HepG2 (cell line): ENCODE results near the gene CAVIN2. TPM values are rescaled to one million over a fixed set of nuclear protein-coding genes. Genes with fewer than 3 reads are reported as not detected.

Experiments
- ATAC-seq: fragments of 200-7000 bp; cut with Tn5 transposase; 3 replicates; pipeline ENCODE4 v1.9.1; 2020; ENCODE audit warnings: mild to moderate bottlenecking, moderate library complexity
- BruUV-seq: library from RNA; stranded (reverse); fragments of 400-500 nt; replicated peaks from 2 replicates; lab custom pipeline; 2021; lab: Mats Ljungman, UMichigan
- CTCF ChIA-PET: fragments of 300-600 bp; formaldehyde crosslinking; extraction: SDS; loops from one replicate; lab custom pipeline; 2021; ENCODE audit warnings: low total read pairs, inconsistent platforms, low intra/inter-chr PET ratio; lab: Yijun Ruan, JAX
- POLR2A ChIA-PET: fragments of 350-600 bp; sonication (Branson Sonifier 250); formaldehyde crosslinking; loops from one replicate; lab custom pipeline; 2020; ENCODE audit warnings: antibody characterized with exemption, inconsistent platforms; lab: Yijun Ruan, JAX
- DNase-seq: peaks from one replicate; pipeline ENCODE4 v3.0.0-alpha.2; 2015; ENCODE audit warnings: low spot score
- FAIRE-seq: peaks from 3 replicates; lab custom pipeline; 2011; peaks lifted over from hg19 to GRCh38; lab: Jason Lieb, UNC
- H2AFZ ChIP-seq: one replicate; pipeline ENCODE4 v1.6.1; 2011; ENCODE audit warnings: low read length, inconsistent platforms
- H3K27ac ChIP-seq: fragments of 300-600 bp; 3 replicates; pipeline ENCODE4 v1.8.0; 2011; ENCODE audit warnings: mixed run types, mild to moderate bottlenecking, mixed read lengths, low read length, inconsistent platforms; ENCODE audit not compliant: insufficient read depth; ENCODE audit errors: extremely low read length
- H3K27me3 ChIP-seq, 2 experiments: fragments of 200-600 bp in 1 of 2; 2 replicates in 1 of 2; 3 replicates in 1 of 2; pipeline versions ENCODE4 v1.6.0 to v1.8.0; 2011; ENCODE audit warnings: low read length in 2 of 2, mild to moderate bottlenecking in 2 of 2, moderate library complexity in 2 of 2, inconsistent platforms in 1 of 2; ENCODE audit not compliant: insufficient read depth in 2 of 2, control insufficient read depth in 1 of 2
- H3K36me3 ChIP-seq, 2 experiments: fragments of 200-600 bp in 1 of 2; replicated peaks in 1 of 2; 2 replicates in 1 of 2; 3 replicates in 1 of 2; pipeline versions ENCODE4 v1.5.1 to v1.8.0; 2011; ENCODE audit warnings: low read length in 2 of 2, inconsistent platforms in 1 of 2; ENCODE audit not compliant: insufficient read depth in 2 of 2, control insufficient read depth in 1 of 2
- H3K4me1 ChIP-seq: 2 replicates; pipeline ENCODE4 v1.5.1; 2012; ENCODE audit warnings: low read length, inconsistent platforms; ENCODE audit not compliant: insufficient read depth
- H3K4me2 ChIP-seq: 2 replicates; pipeline ENCODE4 v1.6.0; 2011; ENCODE audit warnings: low read depth, low read length, inconsistent platforms
- H3K4me3 ChIP-seq, 3 experiments: fragments of 200-600 bp in 1 of 3; sonication (generic), shearing (Covaris generic) in 1 of 3; replicated peaks in 1 of 3; 2 replicates each; pipeline ENCODE4 v1.5.1; 2011 to 2016; ENCODE audit warnings: low read length in 3 of 3, inconsistent platforms in 2 of 3, low read depth in 2 of 3, mild to moderate bottlenecking in 2 of 3, control low read depth in 1 of 3, mixed read lengths in 1 of 3; ENCODE audit not compliant: insufficient read depth in 1 of 3
- H3K79me2 ChIP-seq: one replicate; pipeline ENCODE4 v1.6.1; 2011; ENCODE audit warnings: low read length, inconsistent platforms; ENCODE audit not compliant: insufficient read depth
- H3K9ac ChIP-seq: 2 replicates; pipeline ENCODE4 v1.6.0; 2011; ENCODE audit warnings: mild to moderate bottlenecking, low read depth, low read length, inconsistent platforms; ENCODE audit not compliant: insufficient read depth
- H3K9me3 ChIP-seq: 2 replicates; pipeline ENCODE4 v1.5.1; 2012; ENCODE audit warnings: mild to moderate bottlenecking, low read length
- H4K20me1 ChIP-seq: 2 replicates; pipeline ENCODE4 v1.6.0; 2011; ENCODE audit warnings: inconsistent platforms, mild to moderate bottlenecking, low read length, moderate library complexity; ENCODE audit not compliant: insufficient read depth
- HNRNPLL ChIP-seq: fragments of 200-400 bp; formaldehyde crosslinking; IDR thresholded peaks from 2 replicates; pipeline ENCODE4 v1.6.1; 2017; ENCODE audit warnings: mild to moderate bottlenecking, low read depth, low read length; ENCODE audit not compliant: poor library complexity, severe bottlenecking
- HOXD1 ChIP-seq: sonication (generic); formaldehyde crosslinking; IDR thresholded peaks from 2 replicates; pipeline ENCODE4 v1.5.0; 2020; ENCODE audit warnings: missing genetic modification reagents
- ISL2 ChIP-seq: sonication (generic); formaldehyde crosslinking; IDR thresholded peaks from 2 replicates; pipeline ENCODE4 v1.5.0; 2020; ENCODE audit warnings: missing genetic modification reagents
- MTERF4 ChIP-seq: sonication (generic); formaldehyde crosslinking; IDR thresholded peaks from 2 replicates; pipeline ENCODE4 v1.8.0; 2023; ENCODE audit warnings: mild to moderate bottlenecking, missing genetic modification reagents
- MZF1 ChIP-seq: sonication (generic); formaldehyde crosslinking; IDR thresholded peaks from 2 replicates; pipeline ENCODE4 v1.8.1; 2023; ENCODE audit warnings: mild to moderate bottlenecking, missing genetic modification reagents, borderline replicate concordance
- NFKB2 ChIP-seq: sonication (generic); formaldehyde crosslinking; IDR thresholded peaks from 2 replicates; pipeline ENCODE4 v1.4.0; 2020; ENCODE audit warnings: missing genetic modification reagents, borderline replicate concordance
- NR2F2 ChIP-seq: IDR thresholded peaks from 2 replicates; pipeline ENCODE4 v1.6.1; 2012; ENCODE audit warnings: low read depth, inconsistent platforms, borderline replicate concordance
- SETDB1 ChIP-seq: sonication (generic); formaldehyde crosslinking; IDR thresholded peaks from 2 replicates; pipeline ENCODE4 v1.5.1; 2020; ENCODE audit warnings: missing genetic modification reagents, mild to moderate bottlenecking, borderline replicate concordance
- SMAD9 ChIP-seq: sonication (generic); formaldehyde crosslinking; IDR thresholded peaks from 2 replicates; pipeline ENCODE4 v1.5.1; 2020; ENCODE audit warnings: mild to moderate bottlenecking, missing genetic modification reagents
- ZFP36L2 ChIP-seq: sonication (generic); formaldehyde crosslinking; IDR thresholded peaks from 2 replicates; pipeline ENCODE4 v1.4.0; 2020; ENCODE audit warnings: missing genetic modification reagents
- ZNF205 ChIP-seq: IDR thresholded peaks from 2 replicates; pipeline ENCODE4 v1.6.1; 2018; ENCODE audit warnings: missing biosample characterization, missing genetic modification reagents
- ZNF207 ChIP-seq: fragments of 450-650 bp; IDR thresholded peaks from 2 replicates; pipeline ENCODE4 v1.6.1; 2016; ENCODE audit warnings: antibody characterized with exemption, borderline replicate concordance
- ZNF33A ChIP-seq: sonication (generic); formaldehyde crosslinking; IDR thresholded peaks from 2 replicates; pipeline ENCODE4 v1.5.1; 2020; ENCODE audit warnings: missing genetic modification reagents, mild to moderate bottlenecking, moderate library complexity, borderline replicate concordance
- ZNF75D ChIP-seq: sonication (generic); formaldehyde crosslinking; IDR thresholded peaks from 2 replicates; pipeline ENCODE4 v1.8.1; 2023; ENCODE audit warnings: missing genetic modification reagents, mild to moderate bottlenecking, borderline replicate concordance
- WGBS: methylation state at CpG from one replicate; pipeline ENCODE4 v1.1.6; 2017; ENCODE audit warnings: low lambda C conversion rate; 5-methylcytosine and 5-hydroxymethylcytosine counted together
- in situ Hi-C: cut with HindIII; loops from 2 replicates; pipeline ENCODE4 v1.10.0; 2017; ENCODE audit warnings: low pct_unique_long_range_greater_than_20kb; ENCODE audit not compliant: extremely low pct_ligation_motif_present
- intact Hi-C: fragments of 100-400 bp; cut with micrococcal nuclease; formaldehyde crosslinking; loops from one replicate; pipeline ENCODE4 v1.10.0; 2022; ENCODE audit not compliant: unreplicated experiment
- polyA plus RNA-seq, 8 experiments: library from polyadenylated mRNA; depleted of rRNA in 3 of 8; stranded (reverse) in 7 of 8; unstranded in 1 of 8; fragments of >200 nt; fragmentation: Illumina TruSeq in 4 of 8; extraction: Trizol in 4 of 8; gene quantifications; 2 replicates each; pipeline versions ENCODE4 v1.2.1 to v1.2.3, GENCODE V29; 2011 to 2016; ENCODE audit warnings: low read depth in 4 of 8, missing spikeins in 1 of 8, mixed read lengths in 1 of 8; ENCODE audit not compliant: insufficient read depth in 1 of 8
- total RNA-seq, 5 experiments: library from RNA; depleted of rRNA; stranded (reverse); fragments of >200 nt; fragmentation: Illumina TruSeq; extraction: Trizol; gene quantifications; 2 replicates each; pipeline ENCODE4 v1.2.3, GENCODE V29; 2016; ENCODE audit warnings: low read depth in 1 of 5
- TF ChIP-seq, protein P1 (sequence below): sonication (generic); formaldehyde crosslinking; IDR thresholded peaks from 2 replicates; pipeline ENCODE4 v1.8.1; 2023; ENCODE audit warnings: mild to moderate bottlenecking, missing genetic modification reagents
- TF ChIP-seq, protein P2 (sequence below): sonication (generic); formaldehyde crosslinking; IDR thresholded peaks from 2 replicates; pipeline ENCODE4 v1.5.0; 2020; ENCODE audit warnings: missing genetic modification reagents
- TF ChIP-seq, protein P3 (sequence below), 2 experiments: sonication (generic) in 1 of 2; formaldehyde crosslinking in 1 of 2; IDR thresholded peaks; 2 replicates each; pipeline versions ENCODE4 v1.6.1 to v1.9.0; 2014 to 2022; ENCODE audit warnings: antibody characterized with exemption in 1 of 2, borderline replicate concordance in 1 of 2, inconsistent platforms in 1 of 2, low read depth in 1 of 2, missing genetic modification reagents in 1 of 2

CAVIN2 gene
- total and polyA plus RNA-seq, 2 of the 13 experiments (the other 11 are each of a cell fraction or from before 2014, with no cell fraction given): 7.6 to 38.8 TPM

DNA sequence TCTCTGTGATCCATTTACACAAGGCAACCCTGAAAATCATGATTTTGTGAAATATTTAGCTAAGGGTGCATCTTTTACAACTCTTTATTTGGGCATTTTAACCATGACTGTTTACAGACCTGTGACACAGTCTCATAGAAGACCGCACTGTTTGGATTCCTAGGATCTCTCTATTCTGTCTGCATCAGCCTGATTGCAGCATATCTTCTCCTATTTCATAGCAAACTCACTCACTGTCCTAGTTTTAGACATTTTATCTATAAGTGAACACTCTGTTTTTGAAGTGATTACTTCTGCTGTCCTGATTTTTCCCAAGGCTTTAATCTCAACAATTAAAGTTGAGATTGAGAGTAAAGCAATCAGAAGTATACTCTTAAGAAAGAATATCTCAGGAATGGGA is 56.2 kb downstream of the CAVIN2 start:
- no TSS peak for BruUV-seq
- no peak for TF ChIP-seq HNRNPLL
- TF ChIP-seq MZF1 (CRISPR knock-in tag): no peak
- TF ChIP-seq ZFP36L2 (CRISPR knock-in tag): no peak
- TF ChIP-seq ISL2 (CRISPR knock-in tag): no peak
- TF ChIP-seq MTERF4 (CRISPR knock-in tag): no peak
- no peak for TF ChIP-seq ZNF207
- TF ChIP-seq NFKB2 (CRISPR knock-in tag): no peak
- TF ChIP-seq, protein P1, sequence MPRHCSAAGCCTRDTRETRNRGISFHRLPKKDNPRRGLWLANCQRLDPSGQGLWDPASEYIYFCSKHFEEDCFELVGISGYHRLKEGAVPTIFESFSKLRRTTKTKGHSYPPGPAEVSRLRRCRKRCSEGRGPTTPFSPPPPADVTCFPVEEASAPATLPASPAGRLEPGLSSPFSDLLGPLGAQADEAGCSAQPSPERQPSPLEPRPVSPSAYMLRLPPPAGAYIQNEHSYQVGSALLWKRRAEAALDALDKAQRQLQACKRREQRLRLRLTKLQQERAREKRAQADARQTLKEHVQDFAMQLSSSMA (CRISPR knock-in tag): no peak
- no peak for TF ChIP-seq ZNF205
- no peak for TF ChIP-seq NR2F2
- TF ChIP-seq HOXD1 (CRISPR knock-in tag): no peak
- no peak for TF ChIP-seq SMAD9 (CRISPR knock-in tag)
- TF ChIP-seq, protein P2, sequence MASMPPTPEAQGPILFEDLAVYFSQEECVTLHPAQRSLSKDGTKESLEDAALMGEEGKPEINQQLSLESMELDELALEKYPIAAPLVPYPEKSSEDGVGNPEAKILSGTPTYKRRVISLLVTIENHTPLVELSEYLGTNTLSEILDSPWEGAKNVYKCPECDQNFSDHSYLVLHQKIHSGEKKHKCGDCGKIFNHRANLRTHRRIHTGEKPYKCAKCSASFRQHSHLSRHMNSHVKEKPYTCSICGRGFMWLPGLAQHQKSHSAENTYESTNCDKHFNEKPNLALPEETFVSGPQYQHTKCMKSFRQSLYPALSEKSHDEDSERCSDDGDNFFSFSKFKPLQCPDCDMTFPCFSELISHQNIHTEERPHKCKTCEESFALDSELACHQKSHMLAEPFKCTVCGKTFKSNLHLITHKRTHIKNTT: no peak
- no peak for TF ChIP-seq ZNF33A (CRISPR knock-in tag)
- TF ChIP-seq, protein P3, sequence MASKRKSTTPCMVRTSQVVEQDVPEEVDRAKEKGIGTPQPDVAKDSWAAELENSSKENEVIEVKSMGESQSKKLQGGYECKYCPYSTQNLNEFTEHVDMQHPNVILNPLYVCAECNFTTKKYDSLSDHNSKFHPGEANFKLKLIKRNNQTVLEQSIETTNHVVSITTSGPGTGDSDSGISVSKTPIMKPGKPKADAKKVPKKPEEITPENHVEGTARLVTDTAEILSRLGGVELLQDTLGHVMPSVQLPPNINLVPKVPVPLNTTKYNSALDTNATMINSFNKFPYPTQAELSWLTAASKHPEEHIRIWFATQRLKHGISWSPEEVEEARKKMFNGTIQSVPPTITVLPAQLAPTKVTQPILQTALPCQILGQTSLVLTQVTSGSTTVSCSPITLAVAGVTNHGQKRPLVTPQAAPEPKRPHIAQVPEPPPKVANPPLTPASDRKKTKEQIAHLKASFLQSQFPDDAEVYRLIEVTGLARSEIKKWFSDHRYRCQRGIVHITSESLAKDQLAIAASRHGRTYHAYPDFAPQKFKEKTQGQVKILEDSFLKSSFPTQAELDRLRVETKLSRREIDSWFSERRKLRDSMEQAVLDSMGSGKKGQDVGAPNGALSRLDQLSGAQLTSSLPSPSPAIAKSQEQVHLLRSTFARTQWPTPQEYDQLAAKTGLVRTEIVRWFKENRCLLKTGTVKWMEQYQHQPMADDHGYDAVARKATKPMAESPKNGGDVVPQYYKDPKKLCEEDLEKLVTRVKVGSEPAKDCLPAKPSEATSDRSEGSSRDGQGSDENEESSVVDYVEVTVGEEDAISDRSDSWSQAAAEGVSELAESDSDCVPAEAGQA (IDR thresholded peaks at IDR 0.05; ENCODE audit: low read depth): no peak
- TF ChIP-seq, protein P3 (CRISPR knock-in tag; IDR thresholded peaks at IDR 0.05; ENCODE audit: borderline replicate concordance): no peak
- TF ChIP-seq ZNF75D (CRISPR knock-in tag): no peak
- no peak for TF ChIP-seq SETDB1 (CRISPR knock-in tag)

More for the DNA sequence above, 56.2 kb downstream of the CAVIN2 start:
- Histone ChIP-seq H3K27ac (no peak overlapping the region), H3K79me2 (no peaks in the 10 kb centered on the region), H3K4me3 (no peak overlapping the region), H3K9me3 (no peaks in the 10 kb centered on the region), H4K20me1 (no peaks in the 10 kb centered on the region), H3K27me3 (no peaks in the 10 kb centered on the region; a peak in 2 of 5 replicates), H3K4me2 (no peak overlapping the region), H3K36me3 (no peaks in the 10 kb centered on the region), H2AFZ (no peak overlapping the region), H3K4me1 (no peaks in the 10 kb centered on the region), H3K9ac (no peak overlapping the region)
- ChIA-PET CTCF (no interaction called here), POLR2A (no interaction called here)
- intact Hi-C loops: no loop called here
- 5% methylated on average over 1 of the region's 1 CpG for WGBS
- DNase-seq: no peak
- in situ Hi-C loops: no loop called here
- ATAC-seq: no peak
- FAIRE-seq: no peak
